ENCODE measurements around the gene TLE2. TPM values are rescaled to one million over a fixed set of nuclear protein-coding genes. Genes with fewer than 3 reads are reported as not detected.
A peak's percentile ranks its signal among the peaks of the same experiment; 100 is the strongest.

The TLE2 gene
- total RNA-seq, 4 donors from 2014 or later, result 31.4 to 70.0 (median 47.5) TPM

GRCh38 chr19:2987797-2988196 lies 41.3 kb downstream of the TLE2 start:
- Histone ChIP-seq H3K4me3 (no peak overlapping the region), H3K4me1 (peaks cover 9 to 15% (median 14%) of the 10 kb centered on the region in 4 donors), H3K36me3 (no peaks in the 10 kb centered on the region), H3K9me3 (no peaks in the 10 kb centered on the region), H3K27me3 (peaks cover 16% of the 10 kb centered on the region), H3K27ac (no peak overlapping the region)
- TF ChIP-seq POLR2AphosphoS5 (IDR thresholded peaks at IDR 0.05), result no peak
- no peak for TF ChIP-seq POLR2A (IDR thresholded peaks at IDR 0.05)
- no peak for TF ChIP-seq EP300 (IDR thresholded peaks at IDR 0.05; ENCODE audit: low read depth)
- TF ChIP-seq CTCF (IDR thresholded peaks at IDR 0.05), result no peak
- in situ Hi-C loops (cut with MboI; ENCODE audit: low pct_ligation_motif_present in 1 of 4, low pct_unique_long_range_greater_than_20kb in 1 of 4, low sequenced_read_pairs in 3 of 4), result no loop called here
- no peak for DNase-seq
- WGBS, 2 donors (ENCODE audit: low coverage in 1 of 2), result 74% methylated on average over 12 of the region's 12 CpGs; no CpG with 5 or more reads in 1 of the 2 donors
- intact Hi-C loops (cut with DNase I; ENCODE audit: low total_unique reads), result no loop called here

GRCh38 chr19:2986951-2987524 lies 42.0 kb downstream of the TLE2 start:
- H3K9me3 ChIP-seq, result no peaks in the 10 kb centered on the region
- DNase-seq, result no peak
- intact Hi-C loops (cut with DNase I; ENCODE audit: low total_unique reads), result no loop called here
- no peak overlapping the region for H3K4me3 ChIP-seq
- H3K27me3 ChIP-seq, result peaks cover 16% of the 10 kb centered on the region
- peaks cover 14 to 19% (median 18%) of the 10 kb centered on the region in 4 donors for H3K4me1 ChIP-seq
- 58% methylated on average over 20 of the region's 20 CpGs; no CpG with 5 or more reads in 1 of the 2 donors for WGBS, 2 donors (ENCODE audit: low coverage in 1 of 2)
- no peak overlapping the region for H3K27ac ChIP-seq
- no peak for TF ChIP-seq POLR2AphosphoS5 (IDR thresholded peaks at IDR 0.05)
- TF ChIP-seq EP300 (IDR thresholded peaks at IDR 0.05; ENCODE audit: low read depth), result no peak
- in situ Hi-C loops (cut with MboI; ENCODE audit: low pct_ligation_motif_present in 1 of 4, low pct_unique_long_range_greater_than_20kb in 1 of 4, low sequenced_read_pairs in 3 of 4), result no loop called here
- no peaks in the 10 kb centered on the region for H3K36me3 ChIP-seq

GRCh38 chr19:2984215-2984528 lies 44.9 kb downstream of the TLE2 start:
- peak overlapping the region; percentile 74 to 91 (median 80) for H3K27ac ChIP-seq
- peak in 1 of 3 donors; percentile 9 for TF ChIP-seq POLR2AphosphoS5 (IDR thresholded peaks at IDR 0.05)
- TF ChIP-seq CTCF (IDR thresholded peaks at IDR 0.05), result no peak
- TF ChIP-seq POLR2A (IDR thresholded peaks at IDR 0.05), result no peak
- peak; percentile 47 for TF ChIP-seq EP300 (IDR thresholded peaks at IDR 0.05; ENCODE audit: low read depth)
- H3K9me3 ChIP-seq, result no peaks in the 10 kb centered on the region
- H3K4me3 ChIP-seq, result peak overlapping the region in 2 of 4 donors; percentile 25 to 30
- WGBS, 2 donors (ENCODE audit: low coverage in 1 of 2), result 3% methylated on average over 12 of the region's 14 CpGs; no CpG with 5 or more reads in 1 of the 2 donors
- H3K36me3 ChIP-seq, result no peaks in the 10 kb centered on the region
- H3K4me1 ChIP-seq, result peaks cover 14 to 19% (median 18%) of the 10 kb centered on the region in 4 donors
- DNase-seq, result no peak
- H3K27me3 ChIP-seq, result peaks cover 16% of the 10 kb centered on the region
- intact Hi-C loops (cut with DNase I; ENCODE audit: low total_unique reads) (no loop called here), in situ Hi-C loops (cut with MboI; ENCODE audit: low pct_ligation_motif_present in 1 of 4, low pct_unique_long_range_greater_than_20kb in 1 of 4, low sequenced_read_pairs in 3 of 4) (no loop called here)

GRCh38 chr19:2983351-2984214 lies 45.5 kb downstream of the TLE2 start:
- in situ Hi-C loops (cut with MboI; ENCODE audit: low pct_ligation_motif_present in 1 of 4, low pct_unique_long_range_greater_than_20kb in 1 of 4, low sequenced_read_pairs in 3 of 4) (no loop called here), intact Hi-C loops (cut with DNase I; ENCODE audit: low total_unique reads) (no loop called here)
- no peaks in the 10 kb centered on the region for H3K9me3 ChIP-seq
- peak in 2 of 3 donors; percentile 17 to 33 for TF ChIP-seq POLR2AphosphoS5 (IDR thresholded peaks at IDR 0.05)
- TF ChIP-seq POLR2A (IDR thresholded peaks at IDR 0.05), result no peak
- TF ChIP-seq EP300 (IDR thresholded peaks at IDR 0.05; ENCODE audit: low read depth), result no peak
- peak overlapping the region in 2 of 4 donors; percentile 25 to 30 for H3K4me3 ChIP-seq
- H3K27ac ChIP-seq, result peak overlapping the region; percentile 74 to 91 (median 80)
- peak; percentile 30 for DNase-seq
- peaks cover 16% of the 10 kb centered on the region for H3K27me3 ChIP-seq
- 12 to 14% methylated on average over 11 to 24 of the region's 24 CpGs for WGBS, 2 donors (ENCODE audit: low coverage in 1 of 2)
- H3K4me1 ChIP-seq, result peaks cover 14 to 19% (median 18%) of the 10 kb centered on the region in 4 donors
- H3K36me3 ChIP-seq, result no peaks in the 10 kb centered on the region

- H3K36me3 ChIP-seq, result no peaks in the 10 kb centered on the region
- intact Hi-C loops (cut with DNase I; ENCODE audit: low total_unique reads), result no loop called here
- TF ChIP-seq EP300 (IDR thresholded peaks at IDR 0.05; ENCODE audit: low read depth), result no peak
- TF ChIP-seq POLR2AphosphoS5 (IDR thresholded peaks at IDR 0.05), result peak; percentile 44 to 70 (median 52)
- in situ Hi-C loops (cut with MboI; ENCODE audit: low pct_ligation_motif_present in 1 of 4, low pct_unique_long_range_greater_than_20kb in 1 of 4, low sequenced_read_pairs in 3 of 4), result no loop called here
- peak; percentile 78 for DNase-seq
- no peak overlapping the region for H3K4me3 ChIP-seq
- no peaks in the 10 kb centered on the region for H3K9me3 ChIP-seq
- peaks cover 15 to 22% (median 20%) of the 10 kb centered on the region in 4 donors for H3K4me1 ChIP-seq
- H3K27me3 ChIP-seq, result peaks cover 16% of the 10 kb centered on the region
- WGBS, 2 donors (ENCODE audit: low coverage in 1 of 2), result 6 to 7% methylated on average over 3 to 10 of the region's 10 CpGs
- H3K27ac ChIP-seq, result peak overlapping the region; percentile 74 to 91 (median 80)
Observed at GRCh38 chr19:2982983-2983350, 46.1 kb downstream of the TLE2 start.

All from transverse colon (tissue), 4 donors.